Spinal cord (tissue), 10 donors: ENCODE measurements around the gene SLC25A25. TPM values are rescaled to one million over a fixed set of nuclear protein-coding genes. Genes with fewer than 3 reads are reported as not detected.
"Not testable (repeated sequence)": the region's sequence is repeated elsewhere in the genome, so short reads cannot be mapped to it uniquely, and the experiment has no call there.

Experiments
- DNase-seq, 6 donors: peaks; one replicate each; pipeline versions ENCODE4 v3.0.0 to v3.0.0-alpha.2; 2013 to 2015; ENCODE audit warnings: low spot score in 6 of 6, low read depth in 4 of 6
- H3K27ac ChIP-seq: one replicate; pipeline ENCODE4 v1.5.1; 2013; ENCODE audit warnings: low read depth, low read length, control low read depth
- H3K27me3 ChIP-seq: one replicate; pipeline ENCODE4 v1.6.1; 2013; ENCODE audit warnings: low read length; ENCODE audit not compliant: control insufficient read depth, insufficient read depth
- H3K36me3 ChIP-seq: one replicate; pipeline ENCODE4 v1.6.1; 2013; ENCODE audit warnings: low read length; ENCODE audit not compliant: control insufficient read depth, insufficient read depth
- H3K4me1 ChIP-seq: one replicate; pipeline ENCODE4 v1.6.1; 2013; ENCODE audit warnings: low read length; ENCODE audit not compliant: control insufficient read depth, insufficient read depth
- H3K4me3 ChIP-seq: one replicate; pipeline ENCODE4 v1.5.1; 2013; ENCODE audit warnings: low read depth, low read length, control low read depth
- H3K9me3 ChIP-seq: one replicate; pipeline ENCODE4 v1.6.1; 2013; ENCODE audit warnings: low read length; ENCODE audit not compliant: control insufficient read depth, insufficient read depth
- WGBS: methylation state at CpG from one replicate; pipeline ENCODE4 v1.1.5; 2013; ENCODE audit warnings: missing lambda C conversion rate; ENCODE audit not compliant: insufficient coverage; 5-methylcytosine and 5-hydroxymethylcytosine counted together
- polyA plus RNA-seq, 2 donors: library from polyadenylated mRNA; unstranded; fragments of 120-200 nt; gene quantifications; one replicate each; pipeline ENCODE4 v1.2.1, GENCODE V29; 2013; ENCODE audit not compliant: insufficient read length in 2 of 2
- total RNA-seq, 2 donors: library from RNA; depleted of rRNA in 1 of 2; stranded (reverse); fragments of 120-200 nt in 1 of 2; fragments of >200 nt in 1 of 2; gene quantifications; one replicate each; pipeline versions ENCODE4 v1.2.3 to v1.2.4, GENCODE V29; 2013 to 2014
- donor health status: healthy.

The SLC25A25 gene
- total and polyA plus RNA-seq, 4 donors = 28.2 to 47.7 (median 36.8) TPM

DNA sequence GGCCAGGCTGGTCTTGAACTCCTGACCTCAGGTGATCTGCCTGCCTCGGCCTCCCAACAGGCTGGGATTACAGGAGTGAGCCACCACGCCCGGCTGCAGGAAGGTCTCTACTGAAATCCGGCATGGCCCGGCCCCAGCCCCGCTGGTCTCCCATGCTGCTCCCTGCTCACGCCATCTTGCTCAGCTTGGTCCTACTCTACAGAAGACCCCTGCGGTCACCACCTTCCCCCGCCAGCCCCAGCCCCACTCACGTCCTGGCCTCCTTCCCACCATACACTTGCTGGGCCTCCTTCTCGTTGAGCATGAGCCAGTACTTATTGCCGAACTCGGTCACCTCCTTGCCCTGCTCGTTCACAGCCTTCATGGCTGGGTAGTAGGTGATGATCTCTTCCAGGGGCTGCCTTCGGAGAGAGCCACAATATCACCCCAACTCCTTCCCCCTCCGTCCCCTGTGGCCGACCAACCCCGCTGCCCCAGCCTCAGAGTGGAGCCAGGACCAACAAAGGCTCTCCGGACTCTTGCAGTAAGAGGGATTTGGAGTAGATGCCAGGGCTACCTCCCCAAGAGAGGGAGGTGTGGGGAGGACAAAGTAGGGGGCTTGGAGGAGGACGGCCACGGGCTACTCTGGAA, 55.5 kb downstream of the SLC25A25 start:
- Histone ChIP-seq H3K4me3 (no peak overlapping the region), H3K27me3 (no peaks in the 10 kb centered on the region), H3K9me3 (no peaks in the 10 kb centered on the region), H3K27ac (no peak overlapping the region), H3K36me3 (peaks cover 73% of the 10 kb centered on the region), H3K4me1 (peaks cover 25% of the 10 kb centered on the region)
- 93% methylated on average over 12 of the region's 21 CpGs for WGBS
- no peak for DNase-seq

- 84% methylated on average over 3 of the region's 8 CpGs for WGBS
- Histone ChIP-seq H3K4me1 (peaks cover 34% of the 10 kb centered on the region), H3K27me3 (no peaks in the 10 kb centered on the region), H3K4me3 (no peak overlapping the region), H3K36me3 (peaks cover 66% of the 10 kb centered on the region), H3K9me3 (no peaks in the 10 kb centered on the region), H3K27ac (no peak overlapping the region)
- no peak for DNase-seq
These were observed 56.4 kb downstream of the SLC25A25 start for GRCh38 chr9:128124451-128124850.

DNA sequence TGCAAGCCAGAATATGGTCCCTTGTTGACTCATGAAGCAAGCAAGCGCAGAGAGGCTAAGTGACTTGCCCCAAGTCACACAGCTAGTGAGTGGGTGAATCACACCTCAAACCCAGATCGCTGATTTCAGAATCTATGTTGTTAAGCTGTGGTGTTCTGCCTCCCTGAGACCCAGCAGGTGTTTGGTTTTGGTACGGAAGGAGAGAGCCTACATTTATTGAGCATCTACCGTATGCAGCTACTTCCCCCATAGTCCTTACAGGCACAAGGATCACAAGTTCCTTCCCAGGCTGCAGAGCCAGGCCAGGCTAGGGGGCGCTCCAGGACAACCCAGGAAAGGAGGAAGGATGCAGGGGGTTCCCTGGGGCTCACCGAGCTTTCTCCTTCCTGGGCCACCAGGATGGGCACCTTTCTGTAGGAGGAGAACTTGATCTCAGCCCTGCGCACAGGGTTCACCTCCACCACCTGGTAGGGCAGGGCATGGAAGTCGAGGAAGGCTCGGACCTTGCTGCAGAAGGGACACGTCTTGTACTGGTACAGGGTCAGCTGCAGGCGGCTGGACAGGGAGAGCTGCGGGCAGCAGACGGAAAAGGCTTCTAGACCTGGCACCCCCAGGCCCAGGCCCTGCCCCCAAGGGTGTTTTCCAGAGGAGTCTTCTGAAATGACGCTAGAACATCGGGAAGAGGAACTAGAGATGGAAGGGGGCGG, 57.0 kb downstream of the SLC25A25 start:
- Histone ChIP-seq H3K9me3 (no peaks in the 10 kb centered on the region), H3K36me3 (peaks cover 60% of the 10 kb centered on the region), H3K4me3 (no peak overlapping the region), H3K27ac (no peak overlapping the region), H3K27me3 (no peaks in the 10 kb centered on the region), H3K4me1 (peaks cover 35% of the 10 kb centered on the region)
- 72% methylated on average over 11 of the region's 16 CpGs for WGBS
- DNase-seq = peak in 2 of 6 donors; percentile 52 to 54

GRCh38 chr9:128125580-128126354, 57.7 kb downstream of the SLC25A25 start:
- H3K4me1 ChIP-seq = peaks cover 37% of the 10 kb centered on the region
- no peak for DNase-seq
- H3K27ac ChIP-seq = no peak overlapping the region
- peaks cover 53% of the 10 kb centered on the region for H3K36me3 ChIP-seq
- peak overlapping the region; percentile 18 for H3K4me3 ChIP-seq
- no peaks in the 10 kb centered on the region for H3K27me3 ChIP-seq
- H3K9me3 ChIP-seq = no peaks in the 10 kb centered on the region
- 49% methylated on average over 8 of the region's 10 CpGs for WGBS

GRCh38 chr9:128127568-128127989, 59.5 kb downstream of the SLC25A25 start, which contains the start of gene PTGES2:
PTGES2 (minus strand) TSS chr9:128127729; CDS start chr9:128127717, 12 bp downstream.
- peak; percentile 75 to 97 (median 82) for DNase-seq
- WGBS = 0% methylated on average over 56 of the region's 56 CpGs
- Histone ChIP-seq H3K4me1 (peaks cover 47% of the 10 kb centered on the region), H3K27me3 (no peaks in the 10 kb centered on the region), H3K4me3 (peak within 1 kb of the TSS; percentile 95), H3K9me3 (no peaks in the 10 kb centered on the region), H3K36me3 (peaks cover 35% of the 10 kb centered on the region), H3K27ac (peak within 1 kb of the TSS; percentile 97)

DNA sequence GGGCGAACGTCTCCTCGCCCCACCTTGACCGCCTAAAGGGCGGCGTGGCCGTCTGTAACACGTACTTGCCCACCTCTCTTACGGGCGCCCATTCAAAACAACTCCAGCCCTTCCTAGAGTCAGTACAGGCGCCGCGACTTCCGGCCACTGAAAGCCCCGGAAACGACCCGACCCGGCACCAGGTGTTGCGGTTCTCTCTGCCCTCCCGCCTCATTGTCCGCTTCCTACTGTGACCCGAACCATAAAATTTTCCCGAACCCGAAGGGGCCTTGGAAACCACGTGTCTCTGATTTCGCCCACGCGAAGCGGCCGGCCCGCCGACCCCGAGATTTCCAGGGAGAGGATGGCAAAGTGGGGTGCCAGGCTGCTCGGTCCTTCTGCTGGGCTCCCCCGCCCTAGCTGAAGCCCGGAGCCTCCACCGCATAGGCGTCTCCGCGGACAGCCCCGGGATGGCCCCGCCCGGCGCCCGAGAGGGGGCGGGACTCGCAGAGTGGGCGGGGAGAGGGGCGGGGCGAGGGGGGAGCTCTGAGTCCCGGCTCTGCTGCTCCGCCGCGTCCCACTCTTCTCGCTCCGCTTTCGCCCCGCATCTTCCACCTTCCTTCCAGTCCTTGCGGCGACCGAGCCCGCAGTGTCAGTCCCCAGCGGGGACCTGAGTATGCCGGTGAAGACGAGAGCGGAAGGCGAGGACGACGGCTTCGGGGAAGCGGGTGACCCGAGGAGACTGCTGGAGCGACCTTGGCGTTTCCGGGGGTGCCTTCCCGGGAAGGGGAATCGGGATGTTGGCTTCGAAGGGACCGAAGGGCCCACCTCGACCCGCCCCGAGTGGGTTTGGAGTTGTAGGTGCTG, 60.2 kb downstream of the SLC25A25 start:
- under 1% methylated on average over 76 of the region's 82 CpGs for WGBS
- Histone ChIP-seq H3K27me3 (no peaks in the 10 kb centered on the region), H3K36me3 (peaks cover 29% of the 10 kb centered on the region), H3K9me3 (no peaks in the 10 kb centered on the region), H3K4me3 (peak overlapping the region; percentile 95), H3K27ac (peak overlapping the region; percentile 97), H3K4me1 (peaks cover 47% of the 10 kb centered on the region)
- peak; percentile 89 to 98 (median 94) for DNase-seq

DNA sequence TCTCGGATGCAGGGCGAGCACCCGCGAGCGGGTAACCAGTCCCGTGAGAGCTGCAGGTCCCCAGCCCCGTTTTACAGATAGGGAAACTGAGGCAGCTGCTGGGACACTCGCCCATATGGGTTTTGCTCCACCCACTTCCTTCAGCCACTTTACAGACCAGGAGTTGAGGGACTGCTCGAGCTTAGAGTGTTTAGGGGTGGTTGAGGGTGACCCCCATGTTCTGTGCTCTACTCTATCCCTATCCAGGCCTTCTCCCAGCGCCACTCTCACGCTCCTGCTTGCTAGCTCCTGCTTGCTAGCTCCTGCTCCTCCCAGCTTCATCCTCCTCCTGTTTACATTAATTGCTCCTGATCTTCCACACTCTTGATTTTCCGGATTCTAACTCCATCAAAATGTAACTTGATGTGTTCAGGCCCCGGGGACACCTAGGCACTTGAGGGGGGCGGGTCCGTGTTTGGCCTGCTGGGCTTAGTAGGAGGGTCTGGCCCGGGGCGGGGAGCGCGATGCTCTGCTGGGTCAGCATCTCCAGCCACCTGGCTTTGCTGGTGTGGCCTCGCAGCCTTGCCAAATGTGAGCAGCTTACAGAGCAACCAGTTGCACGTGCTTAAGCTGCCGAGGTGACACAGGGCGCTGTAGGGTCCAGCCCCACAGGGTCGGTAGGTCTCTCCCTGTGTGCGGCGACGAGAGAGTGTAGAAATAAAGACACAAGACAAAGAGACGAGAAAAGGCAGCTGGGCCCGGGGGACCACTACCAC, 61.0 kb downstream of the SLC25A25 start:
- H3K27ac ChIP-seq = peak overlapping the region; percentile 97
- 74% methylated on average over 25 of the region's 29 CpGs for WGBS
- H3K36me3 ChIP-seq = peaks cover 21% of the 10 kb centered on the region
- H3K4me1 ChIP-seq = peaks cover 47% of the 10 kb centered on the region
- no peak for DNase-seq
- no peaks in the 10 kb centered on the region for H3K27me3 ChIP-seq
- peak overlapping the region; percentile 95 for H3K4me3 ChIP-seq
- no peaks in the 10 kb centered on the region for H3K9me3 ChIP-seq

GRCh38 chr9:128129976-128130590, 62.1 kb downstream of the SLC25A25 start:
- not testable (repeated sequence) for H3K27me3 ChIP-seq, H3K36me3 ChIP-seq, DNase-seq, H3K4me3 ChIP-seq, H3K9me3 ChIP-seq, H3K27ac ChIP-seq
- peaks cover 46% of the 10 kb centered on the region for H3K4me1 ChIP-seq
- WGBS = no CpG with 5 or more reads among the region's 12 CpGs
